ENCODE measurements around the gene MAPRE2.

MAPRE2 gene

DNA sequence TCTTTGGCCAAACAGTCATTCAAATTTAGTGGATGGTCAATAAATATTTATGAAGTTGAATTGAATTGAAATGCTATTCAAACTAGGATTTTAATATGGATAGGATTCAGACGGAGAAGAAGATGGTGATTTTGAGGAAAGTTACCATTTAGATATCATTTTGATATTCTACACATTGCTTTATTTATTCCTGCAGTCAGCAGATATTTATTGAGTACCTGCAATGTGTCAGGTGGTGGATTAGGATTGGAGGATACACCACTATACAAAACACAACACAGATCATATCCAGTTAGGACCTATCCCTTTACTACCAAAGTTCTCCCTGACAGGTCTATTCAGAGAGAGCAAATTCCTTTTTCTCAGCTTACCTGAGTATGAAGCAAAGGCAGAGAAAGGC is 38.8 kb downstream of the MAPRE2 start:
- H3K23ac ChIP-seq (ENCODE audit: low read length), result no peak overlapping the region
- no peak overlapping the region for H2BK5ac ChIP-seq (ENCODE audit: low read depth, low read length, poor library complexity)
- H3K4me3 ChIP-seq (ENCODE audit: low read depth, low read length), result no peak overlapping the region
- H3K4ac ChIP-seq (ENCODE audit: low read depth, low read length), result no peak overlapping the region
- no peak overlapping the region for H3K18ac ChIP-seq (ENCODE audit: low read length)
- no peaks in the 10 kb centered on the region for H3K79me2 ChIP-seq (ENCODE audit: control insufficient read depth, insufficient read depth, low read length, poor library complexity)
- H2AFZ ChIP-seq (ENCODE audit: insufficient read depth, low read length, poor library complexity), result no peak overlapping the region
- H4K91ac ChIP-seq (ENCODE audit: low read depth, low read length), result no peak overlapping the region
- H2BK120ac ChIP-seq (ENCODE audit: insufficient read depth, low read length, poor library complexity), result no peak overlapping the region
- H3K9me3 ChIP-seq (ENCODE audit: insufficient read depth, low read depth, low read length), result no peaks in the 10 kb centered on the region
- no peak overlapping the region for H2BK12ac ChIP-seq (ENCODE audit: low read length)
- H3K27me3 ChIP-seq (ENCODE audit: insufficient read depth, low read length), result no peaks in the 10 kb centered on the region
- no peak overlapping the region for H3K27ac ChIP-seq (ENCODE audit: low read depth, low read length)
- no peak overlapping the region for H3K14ac ChIP-seq (ENCODE audit: low read length)
- H3K79me1 ChIP-seq (ENCODE audit: low read length), result no peaks in the 10 kb centered on the region
- no peak overlapping the region for H4K12ac ChIP-seq (ENCODE audit: low read depth, low read length)
- H4K8ac ChIP-seq (ENCODE audit: low read depth, low read length), result no peak overlapping the region
- H2AK5ac ChIP-seq (ENCODE audit: low read length), result no peak overlapping the region
- no peak overlapping the region for H3K4me2 ChIP-seq (ENCODE audit: low read length)
- no peaks in the 10 kb centered on the region for H3K36me3 ChIP-seq (ENCODE audit: control insufficient read depth in 1 of 2, insufficient read depth in 2 of 2, low read length in 2 of 2)
- WGBS (ENCODE audit: extremely low coverage, insufficient coverage, insufficient read length), result no CpG with 5 or more reads among the region's 1 CpG
- H3K4me1 ChIP-seq (ENCODE audit: control insufficient read depth in 1 of 2, insufficient read depth in 2 of 2, low read length in 2 of 2), result no peaks in the 10 kb centered on the region
- no peak for DNase-seq
- H3K9ac ChIP-seq (ENCODE audit: low read length), result no peak overlapping the region

DNA sequence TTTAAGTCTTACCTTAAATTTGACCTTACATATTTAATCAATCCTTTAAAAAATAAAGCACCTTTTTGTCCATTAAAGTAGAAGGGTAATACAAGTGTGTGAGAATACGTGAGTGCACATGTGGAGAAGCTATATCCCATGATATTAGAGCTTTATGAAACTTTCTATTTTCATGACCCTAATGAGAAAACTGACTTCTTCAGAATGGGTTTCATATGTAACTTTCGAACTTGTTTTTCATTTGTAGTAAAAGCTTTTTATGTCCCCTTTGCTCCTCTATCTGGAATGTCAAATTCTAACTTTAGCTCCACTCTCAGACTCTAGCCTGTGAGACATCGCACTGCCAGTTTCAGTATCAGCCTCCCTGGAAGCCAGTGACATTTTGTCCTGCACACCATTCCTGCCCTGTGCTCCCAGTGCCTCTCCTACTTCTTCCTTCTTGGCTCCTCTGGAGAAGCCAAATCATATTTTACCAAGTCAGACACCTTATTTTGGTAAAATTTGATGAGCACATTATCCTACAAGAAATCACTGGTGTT is 42.0 kb downstream of the MAPRE2 start:
- no peak overlapping the region for H3K4me2 ChIP-seq (ENCODE audit: low read length)
- no peak for DNase-seq
- WGBS (ENCODE audit: extremely low coverage, insufficient coverage, insufficient read length), result no CpG with 5 or more reads among the region's 3 CpGs
- H3K27me3 ChIP-seq (ENCODE audit: insufficient read depth, low read length), result no peaks in the 10 kb centered on the region
- H2BK5ac ChIP-seq (ENCODE audit: low read depth, low read length, poor library complexity), result no peak overlapping the region
- H3K36me3 ChIP-seq (ENCODE audit: control insufficient read depth in 1 of 2, insufficient read depth in 2 of 2, low read length in 2 of 2), result no peaks in the 10 kb centered on the region
- H2BK12ac ChIP-seq (ENCODE audit: low read length), result no peak overlapping the region
- H2AK5ac ChIP-seq (ENCODE audit: low read length), result no peak overlapping the region
- no peak overlapping the region for H2AFZ ChIP-seq (ENCODE audit: insufficient read depth, low read length, poor library complexity)
- H3K14ac ChIP-seq (ENCODE audit: low read length), result no peak overlapping the region
- H3K9me3 ChIP-seq (ENCODE audit: insufficient read depth, low read depth, low read length), result no peaks in the 10 kb centered on the region
- no peak overlapping the region for H3K27ac ChIP-seq (ENCODE audit: low read depth, low read length)
- no peaks in the 10 kb centered on the region for H3K79me1 ChIP-seq (ENCODE audit: low read length)
- H3K4ac ChIP-seq (ENCODE audit: low read depth, low read length), result no peak overlapping the region
- no peak overlapping the region for H4K91ac ChIP-seq (ENCODE audit: low read depth, low read length)
- H4K8ac ChIP-seq (ENCODE audit: low read depth, low read length), result no peak overlapping the region
- H2BK120ac ChIP-seq (ENCODE audit: insufficient read depth, low read length, poor library complexity), result no peak overlapping the region
- H3K79me2 ChIP-seq (ENCODE audit: control insufficient read depth, insufficient read depth, low read length, poor library complexity), result no peaks in the 10 kb centered on the region
- no peak overlapping the region for H3K9ac ChIP-seq (ENCODE audit: low read length)
- no peaks in the 10 kb centered on the region for H3K4me1 ChIP-seq (ENCODE audit: control insufficient read depth in 1 of 2, insufficient read depth in 2 of 2, low read length in 2 of 2)
- no peak overlapping the region for H4K12ac ChIP-seq (ENCODE audit: low read depth, low read length)
- no peak overlapping the region for H3K4me3 ChIP-seq (ENCODE audit: low read depth, low read length)
- H3K23ac ChIP-seq (ENCODE audit: low read length), result no peak overlapping the region
- no peak overlapping the region for H3K18ac ChIP-seq (ENCODE audit: low read length)

DNA sequence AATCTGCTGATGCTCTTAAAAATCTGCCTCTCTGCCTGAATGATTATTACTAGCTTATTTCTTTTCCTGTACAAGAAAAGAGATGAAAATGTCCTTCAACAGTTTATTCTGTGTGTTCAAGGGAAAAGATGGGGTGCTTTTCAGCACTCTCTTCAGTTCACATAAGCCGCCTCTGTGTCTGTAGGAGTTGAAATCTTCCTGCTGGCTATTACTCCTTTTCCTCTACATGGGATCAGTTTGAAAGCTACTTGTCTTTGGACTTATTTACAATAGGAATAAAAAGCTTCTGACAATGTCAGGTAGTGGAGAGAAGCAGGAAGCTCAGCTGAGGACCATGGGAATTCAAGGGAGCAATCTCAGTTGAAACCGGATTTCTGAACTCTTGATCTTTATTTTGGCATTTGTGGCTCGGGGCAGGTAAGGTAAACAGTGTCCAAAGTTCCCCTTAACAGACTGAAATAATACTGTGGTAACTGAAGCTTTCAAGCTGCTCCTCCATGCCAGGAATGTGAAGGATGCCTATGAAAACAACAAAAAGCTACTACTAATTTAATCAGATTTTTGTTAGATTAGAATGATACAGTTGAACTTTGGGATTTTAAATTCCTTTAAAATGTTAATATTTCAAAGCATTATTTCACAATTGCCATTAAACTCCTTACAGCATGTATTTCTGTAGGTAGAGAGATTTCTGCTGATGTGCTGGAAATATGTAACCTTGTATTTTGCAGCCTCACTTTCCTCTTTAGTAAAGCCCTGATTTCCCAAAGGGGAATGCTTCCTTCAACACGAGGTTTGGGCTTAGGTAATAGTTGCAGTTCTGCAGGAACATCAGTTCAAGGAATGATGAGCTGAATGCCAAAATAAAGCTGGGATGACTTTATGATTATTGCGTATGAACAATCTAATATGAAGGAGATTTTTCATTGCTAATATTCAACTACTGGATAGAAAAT is 43.6 kb downstream of the MAPRE2 start:
- Histone ChIP-seq H2AK5ac (ENCODE audit: low read length) (no peak overlapping the region), H4K8ac (ENCODE audit: low read depth, low read length) (no peak overlapping the region), H3K36me3 (ENCODE audit: control insufficient read depth in 1 of 2, insufficient read depth in 2 of 2, low read length in 2 of 2) (no peaks in the 10 kb centered on the region), H2AFZ (ENCODE audit: insufficient read depth, low read length, poor library complexity) (no peak overlapping the region), H3K14ac (ENCODE audit: low read length) (no peak overlapping the region), H4K12ac (ENCODE audit: low read depth, low read length) (no peak overlapping the region), H3K9ac (ENCODE audit: low read length) (no peak overlapping the region), H3K79me1 (ENCODE audit: low read length) (no peaks in the 10 kb centered on the region), H2BK5ac (ENCODE audit: low read depth, low read length, poor library complexity) (no peak overlapping the region), H3K79me2 (ENCODE audit: control insufficient read depth, insufficient read depth, low read length, poor library complexity) (no peaks in the 10 kb centered on the region), H2BK12ac (ENCODE audit: low read length) (no peak overlapping the region), H3K4me3 (ENCODE audit: low read depth, low read length) (no peak overlapping the region), H3K18ac (ENCODE audit: low read length) (no peak overlapping the region), H4K91ac (ENCODE audit: low read depth, low read length) (no peak overlapping the region), H3K27ac (ENCODE audit: low read depth, low read length) (no peak overlapping the region), H3K9me3 (ENCODE audit: insufficient read depth, low read depth, low read length) (no peaks in the 10 kb centered on the region), H3K4me1 (ENCODE audit: control insufficient read depth in 1 of 2, insufficient read depth in 2 of 2, low read length in 2 of 2) (no peaks in the 10 kb centered on the region), H3K23ac (ENCODE audit: low read length) (no peak overlapping the region), H3K27me3 (ENCODE audit: insufficient read depth, low read length) (no peaks in the 10 kb centered on the region), H3K4ac (ENCODE audit: low read depth, low read length) (no peak overlapping the region), H2BK120ac (ENCODE audit: insufficient read depth, low read length, poor library complexity) (no peak overlapping the region), H3K4me2 (ENCODE audit: low read length) (no peak overlapping the region)
- WGBS (ENCODE audit: extremely low coverage, insufficient coverage, insufficient read length), result no CpG with 5 or more reads among the region's 5 CpGs
- DNase-seq, result no peak

DNA sequence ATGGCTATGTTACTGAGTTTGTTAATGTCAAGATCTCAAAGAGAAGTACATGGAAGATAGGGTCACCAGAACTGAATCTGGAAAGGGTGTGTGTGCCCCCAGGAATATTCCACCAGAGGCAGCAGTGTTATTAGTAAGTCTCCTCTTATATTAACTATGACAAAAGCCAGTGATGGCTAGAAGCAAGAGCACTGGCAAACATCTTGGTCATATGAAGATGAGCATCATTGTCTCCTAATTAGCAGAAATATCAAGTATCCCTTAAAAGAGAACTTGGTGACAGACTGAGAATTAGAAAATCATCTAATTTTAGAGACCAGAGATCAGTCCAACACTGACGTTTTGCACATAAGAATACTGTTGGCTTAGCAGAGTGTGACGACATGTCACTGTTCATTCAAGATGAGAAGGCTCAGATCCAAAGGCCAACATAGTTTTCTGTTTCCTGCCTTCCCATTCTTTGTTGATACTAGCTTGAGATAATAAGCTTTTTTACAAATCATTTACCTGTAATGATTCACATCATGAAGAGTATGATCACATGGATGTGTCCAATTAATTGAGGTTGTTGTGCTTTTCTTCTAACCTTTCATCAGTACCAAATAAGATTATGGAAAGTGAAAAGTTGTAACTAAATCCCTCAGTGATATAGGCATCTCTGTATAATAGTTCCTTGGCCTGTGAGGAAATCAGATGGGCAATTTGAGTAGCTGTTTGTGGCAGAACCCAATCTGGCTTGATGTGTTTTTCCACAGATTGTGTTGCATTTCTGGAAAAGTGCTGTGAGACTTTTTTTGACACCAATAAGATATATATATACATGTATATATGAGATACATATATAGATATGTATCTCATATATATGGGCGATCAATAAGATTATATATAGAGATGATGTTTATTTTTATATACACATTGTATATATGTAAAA is 44.5 kb downstream of the MAPRE2 start:
- no CpG with 5 or more reads among the region's 3 CpGs for WGBS (ENCODE audit: extremely low coverage, insufficient coverage, insufficient read length)
- no peak overlapping the region for H2BK12ac ChIP-seq (ENCODE audit: low read length)

More for the DNA sequence above, 44.5 kb downstream of the MAPRE2 start:
- Histone ChIP-seq H3K23ac (ENCODE audit: low read length) (no peak overlapping the region), H4K12ac (ENCODE audit: low read depth, low read length) (no peak overlapping the region), H3K4me3 (ENCODE audit: low read depth, low read length) (no peak overlapping the region), H3K9me3 (ENCODE audit: insufficient read depth, low read depth, low read length) (no peaks in the 10 kb centered on the region), H3K18ac (ENCODE audit: low read length) (no peak overlapping the region), H3K27me3 (ENCODE audit: insufficient read depth, low read length) (no peaks in the 10 kb centered on the region), H3K36me3 (ENCODE audit: control insufficient read depth in 1 of 2, insufficient read depth in 2 of 2, low read length in 2 of 2) (no peaks in the 10 kb centered on the region), H2BK120ac (ENCODE audit: insufficient read depth, low read length, poor library complexity) (no peak overlapping the region), H2BK5ac (ENCODE audit: low read depth, low read length, poor library complexity) (no peak overlapping the region), H3K79me1 (ENCODE audit: low read length) (no peaks in the 10 kb centered on the region), H3K4me1 (ENCODE audit: control insufficient read depth in 1 of 2, insufficient read depth in 2 of 2, low read length in 2 of 2) (no peaks in the 10 kb centered on the region), H2AFZ (ENCODE audit: insufficient read depth, low read length, poor library complexity) (no peak overlapping the region), H3K4ac (ENCODE audit: low read depth, low read length) (no peak overlapping the region), H4K91ac (ENCODE audit: low read depth, low read length) (no peak overlapping the region), H3K27ac (ENCODE audit: low read depth, low read length) (no peak overlapping the region), H2AK5ac (ENCODE audit: low read length) (no peak overlapping the region), H3K9ac (ENCODE audit: low read length) (no peak overlapping the region), H3K14ac (ENCODE audit: low read length) (no peak overlapping the region), H3K79me2 (ENCODE audit: control insufficient read depth, insufficient read depth, low read length, poor library complexity) (no peaks in the 10 kb centered on the region), H4K8ac (ENCODE audit: low read depth, low read length) (no peak overlapping the region), H3K4me2 (ENCODE audit: low read length) (no peak overlapping the region)
- no peak for DNase-seq
